NT2/D1 (cell line): ENCODE results near the gene CD180.

Source experiments
- SUZ12 ChIP-seq: IDR thresholded peaks from 2 replicates; pipeline ENCODE4 v1.6.1; 2011; ENCODE audit not compliant: insufficient read length, insufficient read depth; ENCODE audit errors: extremely low read depth
- ZNF274 ChIP-seq: IDR thresholded peaks from 2 replicates; pipeline ENCODE4 v1.6.1; 2011; ENCODE audit warnings: mild to moderate bottlenecking, low read depth, low read length

GRCh38 chr5:67216564-67216963 lies 20.0 kb upstream of the CD180 start:
- TF ChIP-seq SUZ12 (no peak), ZNF274 (no peak)
